ENCODE results near the gene EPB42.

DNA sequence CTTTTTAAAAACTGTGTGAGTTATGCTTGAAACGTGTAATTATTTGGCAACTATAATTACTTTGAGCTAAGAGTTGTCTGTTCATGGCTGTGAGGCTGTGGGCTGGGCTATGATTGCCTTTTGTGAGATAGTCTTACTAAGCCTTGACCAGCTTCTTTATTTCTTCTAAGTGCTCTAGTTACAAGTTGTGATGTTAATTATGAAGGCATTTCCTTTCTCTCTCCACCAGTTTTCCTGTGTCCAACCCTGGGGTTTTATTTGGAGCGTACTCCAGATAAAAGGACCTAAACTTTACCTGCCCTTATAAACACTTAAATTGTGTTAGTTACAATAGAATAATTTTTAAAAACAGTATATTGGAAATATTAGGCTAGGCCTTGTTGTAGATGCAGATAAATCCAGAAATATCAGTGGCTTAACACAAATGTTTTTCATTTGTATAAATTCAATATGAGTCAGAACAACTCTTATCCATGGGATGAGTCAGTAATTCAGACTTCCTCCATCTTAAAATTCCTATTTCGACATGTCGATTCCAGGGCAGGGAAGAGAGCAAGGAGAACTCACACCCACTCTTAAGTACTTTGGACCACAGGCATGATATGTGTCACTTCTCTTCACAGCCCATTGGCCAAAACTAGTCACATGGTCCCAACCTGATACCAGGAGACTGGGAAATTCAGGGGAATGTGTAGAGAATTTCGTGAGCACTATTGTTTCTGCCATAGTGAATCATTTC is 70.5 kb downstream of the EPB42 start:
- TF ChIP-seq, protein P1, sequence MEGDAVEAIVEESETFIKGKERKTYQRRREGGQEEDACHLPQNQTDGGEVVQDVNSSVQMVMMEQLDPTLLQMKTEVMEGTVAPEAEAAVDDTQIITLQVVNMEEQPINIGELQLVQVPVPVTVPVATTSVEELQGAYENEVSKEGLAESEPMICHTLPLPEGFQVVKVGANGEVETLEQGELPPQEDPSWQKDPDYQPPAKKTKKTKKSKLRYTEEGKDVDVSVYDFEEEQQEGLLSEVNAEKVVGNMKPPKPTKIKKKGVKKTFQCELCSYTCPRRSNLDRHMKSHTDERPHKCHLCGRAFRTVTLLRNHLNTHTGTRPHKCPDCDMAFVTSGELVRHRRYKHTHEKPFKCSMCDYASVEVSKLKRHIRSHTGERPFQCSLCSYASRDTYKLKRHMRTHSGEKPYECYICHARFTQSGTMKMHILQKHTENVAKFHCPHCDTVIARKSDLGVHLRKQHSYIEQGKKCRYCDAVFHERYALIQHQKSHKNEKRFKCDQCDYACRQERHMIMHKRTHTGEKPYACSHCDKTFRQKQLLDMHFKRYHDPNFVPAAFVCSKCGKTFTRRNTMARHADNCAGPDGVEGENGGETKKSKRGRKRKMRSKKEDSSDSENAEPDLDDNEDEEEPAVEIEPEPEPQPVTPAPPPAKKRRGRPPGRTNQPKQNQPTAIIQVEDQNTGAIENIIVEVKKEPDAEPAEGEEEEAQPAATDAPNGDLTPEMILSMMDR (IDR thresholded peaks at IDR 0.05): no peak
- TF ChIP-seq POLR2A (IDR thresholded peaks at IDR 0.05) (no peak), EP300 (IDR thresholded peaks at IDR 0.05) (no peak)
